ENCODE results near the gene RPH3AL. TPM values are rescaled to one million over a fixed set of nuclear protein-coding genes. Genes with fewer than 3 reads are reported as not detected.
A peak's percentile ranks its signal among the peaks of the same experiment; 100 is the strongest.
"Not testable (repeated sequence)": the region's sequence is repeated elsewhere in the genome, so short reads cannot be mapped to it uniquely, and the experiment has no call there.

The RPH3AL gene
- total RNA-seq, 1 experiment from 2014 or later = 3.8 TPM

DNA sequence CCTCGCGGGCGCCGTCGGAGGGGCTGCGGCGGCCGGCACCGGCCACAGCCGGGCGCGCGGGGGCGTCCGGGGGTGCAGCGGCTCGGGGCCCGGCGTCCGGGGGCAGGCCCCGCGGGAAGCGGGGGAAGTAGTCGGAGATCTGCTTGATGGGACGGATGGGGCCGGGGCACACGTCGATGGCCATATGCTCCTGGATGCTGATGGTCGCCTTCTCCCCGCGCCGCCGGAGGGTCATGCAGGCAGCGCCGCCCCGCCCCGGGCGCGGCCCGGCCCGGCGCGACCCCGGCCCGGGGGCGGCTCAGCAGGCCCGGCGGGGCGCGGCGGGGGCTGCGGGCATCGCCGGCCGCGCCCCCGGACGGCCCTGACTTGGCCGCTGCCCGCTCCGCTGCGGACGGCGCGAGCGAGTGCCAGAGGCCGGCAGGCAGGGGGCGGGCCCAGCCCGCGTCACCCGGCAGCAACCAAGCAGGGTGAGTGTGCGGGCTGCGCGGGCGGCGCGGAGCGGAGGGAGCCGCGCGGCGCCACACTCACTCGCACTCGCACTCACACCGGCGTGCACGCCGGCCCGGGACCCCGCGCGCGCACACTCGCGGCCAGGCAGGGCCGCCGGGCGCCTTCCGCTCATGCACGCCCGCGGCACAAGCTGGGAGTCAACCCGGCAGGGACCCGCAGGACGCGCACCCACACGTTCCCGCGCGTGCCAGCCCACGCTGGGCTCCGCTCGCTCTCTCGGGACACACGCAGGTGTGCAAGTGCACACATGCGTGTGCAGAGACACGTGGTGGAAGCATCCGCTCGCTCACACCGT, 171.2 kb downstream of the RPH3AL start, which contains the start of gene DOC2B:
Gene DOC2B (minus strand): TSS at position 406 of the 805 bp plus-strand sequence. CDS start 171 bp downstream, at position 235.
- no peak for DNase-seq (ENCODE audit: low read depth)

- no peak for DNase-seq (ENCODE audit: low read depth)
Observed at GRCh38 chr17:180381-181244, 172.0 kb downstream of the RPH3AL start.

- no peak for DNase-seq (ENCODE audit: low read depth)
Observed at GRCh38 chr17:179781-180380, 172.7 kb downstream of the RPH3AL start.

DNA sequence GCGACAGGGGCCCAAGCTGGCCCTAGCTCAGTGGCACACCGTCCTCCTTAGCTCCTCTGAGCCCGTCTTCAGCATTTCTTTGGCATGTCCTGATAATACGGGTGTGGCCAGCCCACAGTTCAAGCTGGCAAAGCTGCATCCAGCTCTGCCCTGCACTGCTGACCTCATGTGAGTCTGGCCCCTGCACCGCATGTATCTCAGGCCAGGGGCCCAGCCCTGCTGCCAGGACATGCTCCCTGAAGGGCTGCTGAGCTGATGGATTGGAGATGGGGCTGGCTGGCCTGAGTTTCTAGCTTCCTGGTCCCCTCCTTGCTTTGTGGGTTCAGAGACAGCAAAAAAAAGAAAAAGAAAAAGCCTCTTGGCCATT, 173.6 kb downstream of the RPH3AL start:
- no peak for DNase-seq (ENCODE audit: low read depth)

- DNase-seq (ENCODE audit: low read depth) = no peak
Observed at GRCh38 chr17:178292-179065, 174.1 kb downstream of the RPH3AL start.

GRCh38 chr17:177762-178161, 174.8 kb downstream of the RPH3AL start:
- no peak for DNase-seq (ENCODE audit: low read depth)

- DNase-seq (ENCODE audit: low read depth) = no peak
Observed at GRCh38 chr17:177155-177554, 175.5 kb downstream of the RPH3AL start.

- no peak for DNase-seq (ENCODE audit: low read depth)
Observed at GRCh38 chr17:173166-173911, 179.3 kb downstream of the RPH3AL start.

DNA sequence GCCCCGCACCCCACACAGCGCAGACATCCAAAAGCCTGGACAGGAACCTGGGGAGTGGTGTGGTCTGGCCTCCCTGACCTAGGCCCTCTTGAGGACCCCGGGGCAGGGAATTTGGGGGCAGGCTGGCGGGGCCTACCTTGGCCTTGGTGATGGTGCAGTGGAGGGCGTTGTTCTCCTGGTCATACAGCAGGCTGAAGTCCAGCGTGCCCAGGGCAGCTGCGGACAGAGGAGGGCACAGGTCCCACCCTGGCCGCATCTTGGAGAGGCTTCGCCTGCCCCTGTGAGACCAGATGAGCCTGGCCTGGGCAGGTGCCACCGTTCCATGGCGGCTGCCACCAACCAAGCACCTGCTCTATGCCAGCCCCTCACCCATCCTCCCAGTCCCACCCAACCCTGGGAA, 180.2 kb downstream of the RPH3AL start:
- no peak for DNase-seq (ENCODE audit: low read depth)

DNA sequence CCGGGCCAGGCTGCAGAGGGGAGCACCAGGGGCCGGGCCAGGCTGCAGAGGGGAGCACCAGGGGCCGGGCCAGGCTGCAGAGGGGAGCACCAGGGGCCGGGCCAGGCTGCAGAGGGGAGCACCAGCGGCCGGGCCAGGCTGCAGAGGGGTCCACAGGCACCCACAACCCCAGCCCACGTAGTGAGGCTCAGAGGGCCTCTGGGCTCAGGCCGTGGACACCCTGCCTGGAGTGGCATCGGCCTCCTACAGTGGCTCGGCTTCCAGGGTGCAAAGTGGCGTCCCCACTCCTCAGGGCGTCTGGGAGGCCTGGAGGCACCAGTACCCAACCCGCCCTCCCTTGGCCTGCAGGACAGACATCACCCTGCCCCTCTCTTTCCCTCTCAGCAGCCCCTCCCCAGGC, 180.7 kb downstream of the RPH3AL start:
- no peak for DNase-seq (ENCODE audit: low read depth)

GRCh38 chr17:170130-170670, 182.4 kb downstream of the RPH3AL start:
- DNase-seq (ENCODE audit: low read depth) = no peak

DNA sequence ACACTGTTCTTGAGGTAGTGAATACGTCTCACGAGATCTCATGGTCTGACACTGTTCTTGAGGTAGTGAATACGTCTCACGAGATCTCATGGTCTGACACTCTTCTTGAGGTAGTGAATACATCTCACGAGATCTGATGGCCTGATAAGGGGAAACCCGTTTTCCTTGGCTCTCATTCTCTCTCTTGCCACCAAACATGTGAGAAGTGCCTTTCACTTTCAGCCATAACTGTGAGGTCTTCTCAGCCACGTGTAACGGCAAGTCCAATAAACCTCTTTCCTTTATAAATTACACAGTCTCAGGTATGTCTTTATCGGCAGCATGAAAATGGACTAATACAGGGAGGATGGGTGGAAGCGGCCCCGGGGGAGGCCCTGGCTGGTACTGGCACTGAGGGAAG, 184.0 kb downstream of the RPH3AL start:
- not testable (repeated sequence) for DNase-seq (ENCODE audit: low read depth)

- DNase-seq (ENCODE audit: low read depth) = no peak
Observed at GRCh38 chr17:165939-166338, 186.7 kb downstream of the RPH3AL start.

GRCh38 chr17:164303-165235, 188.0 kb downstream of the RPH3AL start:
- peak; percentile 11 for DNase-seq (ENCODE audit: low read depth)

- no peak for DNase-seq (ENCODE audit: low read depth)
Observed at GRCh38 chr17:163514-164098, 189.0 kb downstream of the RPH3AL start.

- no peak for DNase-seq (ENCODE audit: low read depth)
Observed at GRCh38 chr17:162689-163088, 189.9 kb downstream of the RPH3AL start.
